Endothelial cell of umbilical vein (primary cell): ENCODE measurements around the gene DBNDD2. TPM values are rescaled to one million over a fixed set of nuclear protein-coding genes. Genes with fewer than 3 reads are reported as not detected.

ENCODE experiments used
- BruUV-seq: library from RNA; stranded (reverse); fragments of 400-500 nt; replicated peaks from 2 replicates; lab custom pipeline; 2021; lab: Mats Ljungman, UMichigan
- CTCF ChIA-PET: fragments of 300-600, 350-600 bp; sonication (Branson Sonifier 250); formaldehyde crosslinking; loops from one replicate; lab custom pipeline; 2021; ENCODE audit warnings: antibody characterized with exemption, inconsistent platforms; lab: Charles Lee
- POLR2A ChIA-PET: fragments of 300-600, 350-600 bp; sonication (Branson Sonifier 250); formaldehyde crosslinking; loops from one replicate; lab custom pipeline; 2021; ENCODE audit warnings: antibody characterized with exemption, inconsistent platforms; lab: Charles Lee
- DNase-seq: peaks from one replicate; pipeline ENCODE4 v3.0.0-alpha.2; 2011; ENCODE audit warnings: low read depth, low spot score
- FAIRE-seq: peaks from 2 replicates; lab custom pipeline; 2011; peaks lifted over from hg19 to GRCh38; lab: Jason Lieb, UNC
- H2AFZ ChIP-seq: 2 replicates; pipeline ENCODE4 v1.6.0; 2012; ENCODE audit warnings: low read depth, low read length, control low read depth, inconsistent platforms
- H3K27ac ChIP-seq: 2 replicates; pipeline ENCODE4 v1.5.1; 2011; ENCODE audit warnings: low read depth, mild to moderate bottlenecking, control low read depth, low read length, moderate library complexity; ENCODE audit not compliant: insufficient read depth
- H3K27me3 ChIP-seq, 2 experiments: 2 replicates each; pipeline versions ENCODE4 v1.6.0 to v1.6.1; 2011; ENCODE audit warnings: low read length in 2 of 2, mixed read lengths in 1 of 2; ENCODE audit not compliant: control insufficient read depth in 2 of 2, insufficient read depth in 2 of 2
- H3K36me3 ChIP-seq, 2 experiments: 2 replicates in 1 of 2; 3 replicates in 1 of 2; pipeline ENCODE4 v1.5.1; 2011; ENCODE audit warnings: low read length in 2 of 2, mild to moderate bottlenecking in 1 of 2, moderate library complexity in 1 of 2; ENCODE audit not compliant: control insufficient read depth in 2 of 2, insufficient read depth in 2 of 2; ENCODE audit errors: extremely low read depth in 1 of 2
- H3K4me1 ChIP-seq: 3 replicates; pipeline ENCODE4 v1.5.1; 2011; ENCODE audit warnings: mild to moderate bottlenecking, low read length; ENCODE audit not compliant: control insufficient read depth, insufficient read depth; ENCODE audit errors: extremely low read depth
- H3K4me2 ChIP-seq: 2 replicates; pipeline ENCODE4 v1.6.1; 2011; ENCODE audit warnings: low read length, control low read depth, mixed read lengths; ENCODE audit not compliant: insufficient read depth
- H3K4me3 ChIP-seq, 3 experiments: fragments of 200-600 bp in 1 of 3; sonication (generic), shearing (Covaris generic) in 1 of 3; replicated peaks in 1 of 3; 2 replicates each; pipeline ENCODE4 v1.5.1; 2011 to 2016; ENCODE audit warnings: control low read depth in 3 of 3, low read length in 3 of 3, mild to moderate bottlenecking in 2 of 3, inconsistent platforms in 1 of 3, low read depth in 1 of 3, moderate library complexity in 1 of 3; ENCODE audit not compliant: insufficient read depth in 1 of 3
- H3K79me2 ChIP-seq: 2 replicates; pipeline ENCODE4 v1.6.0; 2012; ENCODE audit warnings: low read length, inconsistent platforms; ENCODE audit not compliant: control insufficient read depth, insufficient read depth
- H3K9ac ChIP-seq: replicated peaks from 2 replicates; pipeline ENCODE3; 2011; ENCODE audit warnings: low read length, control low read depth; ENCODE audit not compliant: insufficient read depth; ENCODE audit errors: extremely low read depth
- H3K9me1 ChIP-seq: replicated peaks from 3 replicates; pipeline ENCODE4 v1.6.0; 2011; ENCODE audit warnings: mild to moderate bottlenecking, low read length; ENCODE audit not compliant: control insufficient read depth, insufficient read depth; ENCODE audit errors: extremely low read depth
- H3K9me3 ChIP-seq: replicated peaks from 2 replicates; pipeline ENCODE4 v1.5.1; 2012; ENCODE audit warnings: low read length, inconsistent platforms; ENCODE audit not compliant: control insufficient read depth, insufficient read depth
- H4K20me1 ChIP-seq: replicated peaks from 2 replicates; pipeline ENCODE3; 2011; ENCODE audit warnings: mild to moderate bottlenecking, low read length; ENCODE audit not compliant: control insufficient read depth, insufficient read depth; ENCODE audit errors: extremely low read depth
- CTCF ChIP-seq, 2 donors: IDR thresholded peaks; 1 replicate in 1 of 2; 2 replicates in 1 of 2; pipeline ENCODE4 v1.5.1; 2011; ENCODE audit warnings: low read length in 2 of 2, mild to moderate bottlenecking in 2 of 2, moderate library complexity in 2 of 2, control low read depth in 1 of 2, inconsistent platforms in 1 of 2, low read depth in 1 of 2; ENCODE audit not compliant: insufficient read depth in 1 of 2; ENCODE audit errors: extremely low read depth in 1 of 2
- POLR2AphosphoS5 ChIP-seq: IDR thresholded peaks from 2 replicates; pipeline ENCODE4 v1.6.1; 2012; ENCODE audit warnings: low read depth, mild to moderate bottlenecking, control low read depth, low read length, moderate library complexity; ENCODE audit not compliant: insufficient read depth
- dilution Hi-C: fragments of 300-500 bp; cut with MboI; formaldehyde crosslinking; loops from one replicate; pipeline ENCODE4 v1.15.0; 2019; ENCODE audit warnings: low sequenced_read_pairs; ENCODE audit not compliant: extremely low pct_ligation_motif_present
- intact Hi-C: fragments of 100-400 bp; cut with micrococcal nuclease; formaldehyde crosslinking; loops from one replicate; pipeline ENCODE4 v1.10.0; 2022
- polyA plus RNA-seq, 4 experiments: library from polyadenylated mRNA; depleted of rRNA in 3 of 4; stranded (reverse) in 3 of 4; unstranded in 1 of 4; fragments of >200 nt; gene quantifications; 2 replicates each; pipeline versions ENCODE4 v1.2.1 to v1.2.3, GENCODE V29; 2011 to 2012; ENCODE audit warnings: missing spikeins in 1 of 4
- total RNA-seq: library from RNA; stranded (reverse); gene quantifications from 2 replicates; pipeline ENCODE4 v1.2.3, GENCODE V29; 2021

Gene DBNDD2
- total and polyA plus RNA-seq, 2 donors (not counting 3 experiments of a cell fraction or from before 2014, with no cell fraction given): 15.6 to 27.9 TPM

GRCh38 chr20:45406260-45407066, 1.6 kb upstream of the DBNDD2 start:
- ChIA-PET CTCF (interaction anchor here (0.8 to 3.6 kb wide), 12 partner anchors 9 to 95 kb away, joined by 3 to 32 read pairs (median 4); partner anchors contain the start of genes PIGT and SYS1), POLR2A (interaction anchor here (0.9 to 1.5 kb wide), 2 partner anchors 9 to 44 kb away, joined by 3 to 5 read pairs; partner anchors contain the start of gene PIGT)
- Histone ChIP-seq H3K27ac (no peak overlapping the region), H3K4me1 (peaks cover 3% of the 10 kb centered on the region), H3K36me3 (peaks cover 0 to 3% of the 10 kb centered on the region in 2 experiments), H2AFZ (peak overlapping the region; percentile 83), H3K9ac (peak overlapping the region; percentile 39), H3K9me3 (no peaks in the 10 kb centered on the region), H3K4me2 (peak overlapping the region; percentile 74), H3K27me3 (peaks cover 6% of the 10 kb centered on the region in 2 experiments), H4K20me1 (no peaks in the 10 kb centered on the region), H3K4me3 (peak overlapping the region; percentile 7 to 85 (median 36)), H3K79me2 (no peaks in the 10 kb centered on the region), H3K9me1 (no peaks in the 10 kb centered on the region)
- FAIRE-seq (no peak), DNase-seq (peak; percentile 35)
- peak; percentile 26 for TF ChIP-seq POLR2AphosphoS5
- TF ChIP-seq CTCF (IDR thresholded peaks at IDR 0.05; ENCODE audit: extremely low read depth in 1 of 2, insufficient read depth in 1 of 2, low read depth in 1 of 2, low read length in 2 of 2): no peak
- BruUV-seq: TSS peak; percentile 14
- intact Hi-C loops (loop anchor here (1.0 kb wide), 1 partner anchor 10 kb away; the partner anchor contains the start of gene PIGT), dilution Hi-C loops (no loop called here)
